Peyer's patch (tissue), 4 donors: ENCODE measurements around the gene BCL11A. TPM values are rescaled to one million over a fixed set of nuclear protein-coding genes. Genes with fewer than 3 reads are reported as not detected.

Experiments used
- DNase-seq, 3 donors: peaks; one replicate each; pipeline ENCODE4 v3.0.0-alpha.2; 2017 to 2019
- H3K27ac ChIP-seq, 4 donors: fragments of 200-600 bp; sonication (generic); one replicate each; pipeline ENCODE4 v1.5.1; 2016 to 2019
- H3K27me3 ChIP-seq, 2 donors: fragments of 200-600 bp; sonication (generic); one replicate each; pipeline ENCODE4 v1.5.1; 2019
- H3K36me3 ChIP-seq, 3 donors: fragments of 200-600 bp; sonication (generic); one replicate each; pipeline ENCODE4 v1.5.1; 2016 to 2019
- H3K4me1 ChIP-seq, 4 donors: fragments of 200-600 bp; sonication (generic); one replicate each; pipeline ENCODE4 v1.5.1; 2016 to 2019
- H3K4me3 ChIP-seq, 4 donors: fragments of 200-600 bp; sonication (generic); 1 replicate in 3 of 4; 2 replicates in 1 of 4; pipeline ENCODE4 v1.5.1; 2016 to 2019; ENCODE audit warnings: mild to moderate bottlenecking in 1 of 4
- H3K9me3 ChIP-seq, 4 donors: fragments of 200-600 bp; sonication (generic); one replicate each; pipeline ENCODE4 v1.5.1; 2016 to 2019; ENCODE audit warnings: mild to moderate bottlenecking in 1 of 4
- CTCF ChIP-seq, 6 experiments: fragments of 450-650 bp in 4 of 6; fragments of 200-600 bp in 2 of 6; sonication (generic) in 1 of 6; IDR thresholded peaks; one replicate each; pipeline ENCODE4 v1.5.1; 2017 to 2019; ENCODE audit warnings: antibody characterized with exemption in 6 of 6, mild to moderate bottlenecking in 3 of 6, moderate library complexity in 1 of 6
- POLR2A ChIP-seq, 2 donors: fragments of 450-650 bp; IDR thresholded peaks; one replicate each; pipeline ENCODE4 v1.5.1; 2017; ENCODE audit warnings: antibody characterized with exemption in 2 of 2, mild to moderate bottlenecking in 2 of 2, moderate library complexity in 2 of 2
- total RNA-seq, 4 donors: library from RNA; depleted of rRNA; stranded (reverse); fragments of >200 nt; gene quantifications; one replicate each; pipeline ENCODE4 v1.1.0, GENCODE V29; 2016

Gene BCL11A
- total RNA-seq, 4 donors from 2014 or later = 35.4 to 94.9 (median 68.8) TPM

- TF ChIP-seq POLR2A (IDR thresholded peaks at IDR 0.05) (no peak), CTCF (IDR thresholded peaks at IDR 0.05) (no peak)
- no peaks in the 10 kb centered on the region for H3K27me3 ChIP-seq
- H3K4me3 ChIP-seq = no peak overlapping the region
- no peaks in the 10 kb centered on the region for H3K9me3 ChIP-seq
- H3K27ac ChIP-seq = no peak overlapping the region
- no peak for DNase-seq
- H3K4me1 ChIP-seq = peaks cover 0 to 6% (median 0%) of the 10 kb centered on the region in 4 donors
- no peaks in the 10 kb centered on the region for H3K36me3 ChIP-seq
These were observed 116.3 kb downstream of the BCL11A start for GRCh38 chr2:60437080-60437696.

GRCh38 chr2:60433018-60433596, 120.3 kb downstream of the BCL11A start:
- Histone ChIP-seq H3K36me3 (no peaks in the 10 kb centered on the region), H3K27me3 (no peaks in the 10 kb centered on the region), H3K4me3 (no peak overlapping the region), H3K4me1 (no peaks in the 10 kb centered on the region), H3K27ac (no peak overlapping the region), H3K9me3 (no peaks in the 10 kb centered on the region)
- DNase-seq = no peak
- TF ChIP-seq CTCF (IDR thresholded peaks at IDR 0.05) (no peak), POLR2A (IDR thresholded peaks at IDR 0.05) (no peak)

GRCh38 chr2:60432035-60432601, 121.3 kb downstream of the BCL11A start:
- no peak for DNase-seq
- no peak overlapping the region for H3K27ac ChIP-seq
- H3K9me3 ChIP-seq = no peaks in the 10 kb centered on the region
- H3K36me3 ChIP-seq = no peaks in the 10 kb centered on the region
- no peak overlapping the region for H3K4me3 ChIP-seq
- H3K4me1 ChIP-seq = no peaks in the 10 kb centered on the region
- TF ChIP-seq CTCF (IDR thresholded peaks at IDR 0.05) (no peak), POLR2A (IDR thresholded peaks at IDR 0.05) (no peak)
- no peaks in the 10 kb centered on the region for H3K27me3 ChIP-seq

- Histone ChIP-seq H3K4me3 (no peak overlapping the region), H3K9me3 (no peaks in the 10 kb centered on the region), H3K4me1 (no peaks in the 10 kb centered on the region), H3K27me3 (no peaks in the 10 kb centered on the region), H3K36me3 (no peaks in the 10 kb centered on the region), H3K27ac (no peak overlapping the region)
- TF ChIP-seq CTCF (IDR thresholded peaks at IDR 0.05) (no peak), POLR2A (IDR thresholded peaks at IDR 0.05) (no peak)
- DNase-seq = no peak
These were observed 123.8 kb downstream of the BCL11A start for GRCh38 chr2:60429681-60430080.

GRCh38 chr2:60426880-60427279, 126.6 kb downstream of the BCL11A start:
- no peak overlapping the region for H3K4me3 ChIP-seq
- no peak overlapping the region for H3K27ac ChIP-seq
- no peaks in the 10 kb centered on the region for H3K36me3 ChIP-seq
- H3K4me1 ChIP-seq = no peaks in the 10 kb centered on the region
- H3K9me3 ChIP-seq = no peaks in the 10 kb centered on the region
- DNase-seq = no peak
- H3K27me3 ChIP-seq = no peaks in the 10 kb centered on the region
- TF ChIP-seq POLR2A (IDR thresholded peaks at IDR 0.05) = no peak
- TF ChIP-seq CTCF (IDR thresholded peaks at IDR 0.05) = no peak
